Kidney (tissue), 14 donors: ENCODE data around the gene ACADVL. TPM values are rescaled to one million over a fixed set of nuclear protein-coding genes. Genes with fewer than 3 reads are reported as not detected.
A peak's percentile ranks its signal among the peaks of the same experiment; 100 is the strongest.

Source experiments
- DNase-seq, 5 donors: peaks; one replicate each; pipeline ENCODE4 v3.0.0-alpha.2; 2013 to 2020
- FAIRE-seq: peaks from 2 replicates; lab custom pipeline; 2012; peaks lifted over from hg19 to GRCh38; lab: Jason Lieb, UNC
- H3K27ac ChIP-seq, 2 donors: one replicate each; pipeline ENCODE4 v1.7.0; 2013; ENCODE audit warnings: low read depth in 2 of 2, low read length in 2 of 2, inconsistent platforms in 1 of 2
- H3K27me3 ChIP-seq: one replicate; pipeline ENCODE4 v1.7.1; 2013; ENCODE audit warnings: low read length, inconsistent platforms; ENCODE audit not compliant: control insufficient read depth, insufficient read depth
- H3K36me3 ChIP-seq, 3 donors: one replicate each; pipeline versions ENCODE4 v1.7.0 to v1.7.1; 2013; ENCODE audit warnings: low read length in 3 of 3, control low read depth in 1 of 3, inconsistent platforms in 1 of 3; ENCODE audit not compliant: insufficient read depth in 3 of 3, control insufficient read depth in 2 of 3
- H3K4me1 ChIP-seq, 3 donors: one replicate each; pipeline versions ENCODE4 v1.7.0 to v1.7.1; 2013; ENCODE audit warnings: low read length in 3 of 3, inconsistent platforms in 1 of 3, low read depth in 1 of 3; ENCODE audit not compliant: control insufficient read depth in 2 of 3, insufficient read depth in 2 of 3
- H3K4me3 ChIP-seq, 3 donors: one replicate each; pipeline versions ENCODE4 v1.7.0 to v1.8.1; 2013; ENCODE audit warnings: low read length in 3 of 3, control low read depth in 1 of 3, inconsistent platforms in 1 of 3
- H3K9ac ChIP-seq, 3 donors: one replicate each; pipeline versions ENCODE4 v1.7.0 to v1.7.1; 2013; ENCODE audit warnings: low read length in 3 of 3, control low read depth in 1 of 3, inconsistent platforms in 1 of 3
- H3K9me3 ChIP-seq, 3 donors: one replicate each; pipeline versions ENCODE4 v1.7.0 to v1.7.1; 2013; ENCODE audit warnings: low read length in 3 of 3, control low read depth in 1 of 3, inconsistent platforms in 1 of 3; ENCODE audit not compliant: control insufficient read depth in 2 of 3, insufficient read depth in 1 of 3
- intact Hi-C: fragments of 100-400 bp; cut with DNase I; formaldehyde crosslinking; loops from one replicate; pipeline ENCODE4 v1.11.1; 2022
- polyA plus RNA-seq: library from polyadenylated mRNA; stranded (reverse); fragments of 350-450 nt; fragmentation: Illumina TruSeq; extraction: RNeasy Lipid Tissue Mini Kit (QIAGEN cat#74804); gene quantifications from one replicate; pipeline ENCODE4 v1.2.3, GENCODE V29; 2014; ENCODE audit warnings: low read depth, low replicate concordance; ENCODE audit not compliant: insufficient read depth
- total RNA-seq: library from RNA; stranded (reverse); fragmentation: NEBNext Ultra II Directional; extraction: Animal tissue kit (Norgen Biotek cat#: 25700); gene quantifications from one replicate; pipeline ENCODE4 v1.2.1, GENCODE V29; 2021
- TF ChIP-seq, protein P1 (sequence below): IDR thresholded peaks from 3 replicates; pipeline ENCODE4 v1.5.1; 2012; ENCODE audit warnings: mild to moderate bottlenecking, moderate library complexity, borderline replicate concordance; ENCODE audit not compliant: insufficient read depth; ENCODE audit errors: extremely low read depth
- donor health status: control.
- donor health status: control.
- donor health status: control.
- donor health status: control.
- donor health status: control.
- donor health status: DM: yes; HTN: yes; CAD: no.
- donor health status: Normal renal cell carcinoma (clear cell type).

The ACADVL gene
- total and polyA plus RNA-seq, 2 donors from 2014 or later, result 689 to 1,202 TPM

- no peaks in the 10 kb centered on the region for H3K9me3 ChIP-seq
- H3K27me3 ChIP-seq, result no peaks in the 10 kb centered on the region
- TF ChIP-seq, protein P1, sequence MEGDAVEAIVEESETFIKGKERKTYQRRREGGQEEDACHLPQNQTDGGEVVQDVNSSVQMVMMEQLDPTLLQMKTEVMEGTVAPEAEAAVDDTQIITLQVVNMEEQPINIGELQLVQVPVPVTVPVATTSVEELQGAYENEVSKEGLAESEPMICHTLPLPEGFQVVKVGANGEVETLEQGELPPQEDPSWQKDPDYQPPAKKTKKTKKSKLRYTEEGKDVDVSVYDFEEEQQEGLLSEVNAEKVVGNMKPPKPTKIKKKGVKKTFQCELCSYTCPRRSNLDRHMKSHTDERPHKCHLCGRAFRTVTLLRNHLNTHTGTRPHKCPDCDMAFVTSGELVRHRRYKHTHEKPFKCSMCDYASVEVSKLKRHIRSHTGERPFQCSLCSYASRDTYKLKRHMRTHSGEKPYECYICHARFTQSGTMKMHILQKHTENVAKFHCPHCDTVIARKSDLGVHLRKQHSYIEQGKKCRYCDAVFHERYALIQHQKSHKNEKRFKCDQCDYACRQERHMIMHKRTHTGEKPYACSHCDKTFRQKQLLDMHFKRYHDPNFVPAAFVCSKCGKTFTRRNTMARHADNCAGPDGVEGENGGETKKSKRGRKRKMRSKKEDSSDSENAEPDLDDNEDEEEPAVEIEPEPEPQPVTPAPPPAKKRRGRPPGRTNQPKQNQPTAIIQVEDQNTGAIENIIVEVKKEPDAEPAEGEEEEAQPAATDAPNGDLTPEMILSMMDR, result no peak
- intact Hi-C loops, result no loop called here
- no peak for FAIRE-seq
- H3K9ac ChIP-seq, result no peak overlapping the region
- H3K27ac ChIP-seq, result no peak overlapping the region
- DNase-seq, result no peak
- H3K36me3 ChIP-seq, result peaks cover 0 to 45% (median 20%) of the 10 kb centered on the region in 3 donors
- peaks cover 0 to 16% (median 6%) of the 10 kb centered on the region in 3 donors for H3K4me1 ChIP-seq
- H3K4me3 ChIP-seq, result no peak overlapping the region
Observed at GRCh38 chr17:7229504-7229903, 9.8 kb downstream of the ACADVL start.

DNA sequence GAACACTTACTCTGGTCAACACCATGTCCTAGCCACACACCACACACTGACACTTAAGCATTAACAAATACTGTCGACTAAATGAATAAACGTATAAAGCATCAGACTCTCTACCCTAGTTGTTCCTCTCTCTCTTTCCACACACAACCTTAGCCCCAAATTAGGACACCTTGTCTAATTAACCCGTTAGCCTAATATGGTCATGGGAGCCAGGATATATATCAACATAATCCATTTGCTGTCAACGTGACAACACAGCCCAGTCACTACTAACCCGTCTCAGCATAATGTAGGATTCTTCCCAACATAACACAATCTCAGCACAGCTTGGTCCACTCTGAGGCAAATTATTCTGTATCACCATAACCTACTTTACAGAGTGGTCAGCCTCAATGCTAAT, 12.4 kb downstream of the ACADVL start:
- intact Hi-C loops, result no loop called here
- DNase-seq (no peak), FAIRE-seq (no peak)
- no peaks in the 10 kb centered on the region for H3K27me3 ChIP-seq
- H3K36me3 ChIP-seq, result peaks cover 0 to 43% (median 21%) of the 10 kb centered on the region in 3 donors
- H3K4me3 ChIP-seq, result peak overlapping the region in 2 of 3 donors; percentile 8 to 28
- H3K9ac ChIP-seq, result no peak overlapping the region
- H3K9me3 ChIP-seq, result no peaks in the 10 kb centered on the region
- TF ChIP-seq, protein P1, result no peak
- H3K4me1 ChIP-seq, result peaks cover under 1 to 23% (median 6%) of the 10 kb centered on the region in 3 donors
- no peak overlapping the region for H3K27ac ChIP-seq

- peak overlapping the region; percentile 97 to 98 for H3K27ac ChIP-seq
Observed at GRCh38 chr17:7233701-7234082, 14.0 kb downstream of the ACADVL start.

More at GRCh38 chr17:7233701-7234082, 14.0 kb downstream of the ACADVL start:
- peak in 1 of 5 donors; percentile 70 for DNase-seq
- peak overlapping the region; percentile 71 to 99 (median 96) for H3K9ac ChIP-seq
- H3K36me3 ChIP-seq, result peaks cover 0 to 29% (median 14%) of the 10 kb centered on the region in 3 donors
- H3K9me3 ChIP-seq, result no peaks in the 10 kb centered on the region
- peak overlapping the region; percentile 95 to 97 (median 97) for H3K4me3 ChIP-seq
- peaks cover 3 to 23% (median 6%) of the 10 kb centered on the region in 3 donors for H3K4me1 ChIP-seq
- no peak for FAIRE-seq
- no peaks in the 10 kb centered on the region for H3K27me3 ChIP-seq
- intact Hi-C loops, result no loop called here
- TF ChIP-seq, protein P1, result no peak
